HUES48 (cell line): ENCODE measurements around the gene EPHB2.
"Not testable (repeated sequence)": the region's sequence is repeated elsewhere in the genome, so short reads cannot be mapped to it uniquely, and the experiment has no call there.

Experiments used
- H3K27ac ChIP-seq: one replicate; pipeline ENCODE4 v1.7.0; 2013; ENCODE audit warnings: low read depth, low read length, inconsistent platforms
- H3K27me3 ChIP-seq: 2 replicates; pipeline ENCODE4 v1.6.1; 2013; ENCODE audit warnings: mild to moderate bottlenecking, low read length; ENCODE audit not compliant: control insufficient read depth, insufficient read depth
- H3K36me3 ChIP-seq: 2 replicates; pipeline ENCODE4 v1.6.1; 2013; ENCODE audit warnings: low read length; ENCODE audit not compliant: control insufficient read depth, insufficient read depth
- H3K4me1 ChIP-seq: 2 replicates; pipeline ENCODE4 v1.6.1; 2013; ENCODE audit warnings: mild to moderate bottlenecking, low read length; ENCODE audit not compliant: control insufficient read depth, insufficient read depth
- H3K4me3 ChIP-seq: 2 replicates; pipeline ENCODE4 v1.5.1; 2013; ENCODE audit warnings: mild to moderate bottlenecking, low read depth, low read length
- H3K9ac ChIP-seq: 2 replicates; pipeline ENCODE4 v1.6.1; 2013; ENCODE audit warnings: mild to moderate bottlenecking, low read depth, low read length, moderate library complexity
- H3K9me3 ChIP-seq: 2 replicates; pipeline ENCODE4 v1.6.1; 2013; ENCODE audit warnings: low read length; ENCODE audit not compliant: control insufficient read depth, insufficient read depth

The EPHB2 gene

GRCh38 chr1:22676151-22676550, 34.5 kb upstream of the EPHB2 start:
- peaks cover 11% of the 10 kb centered on the region; the same call in 1 of the 2 replicates for H3K4me1 ChIP-seq
- H3K9ac ChIP-seq, H3K4me3 ChIP-seq, H3K9me3 ChIP-seq, H3K27me3 ChIP-seq, H3K27ac ChIP-seq, H3K36me3 ChIP-seq: not testable (repeated sequence)

GRCh38 chr1:22676916-22677583, 33.6 kb upstream of the EPHB2 start:
- Histone ChIP-seq H3K4me1 (peaks cover 11% of the 10 kb centered on the region; the same call in 1 of the 2 replicates), H3K27me3 (no peaks in the 10 kb centered on the region), H3K9me3 (no peaks in the 10 kb centered on the region), H3K9ac (no peak overlapping the region), H3K4me3 (no peak overlapping the region), H3K27ac (no peak overlapping the region), H3K36me3 (no peaks in the 10 kb centered on the region)

- peaks cover 8% of the 10 kb centered on the region; the same call in 1 of the 2 replicates for H3K4me1 ChIP-seq
- H3K27ac ChIP-seq, result no peak overlapping the region
- no peak overlapping the region for H3K9ac ChIP-seq
- H3K4me3 ChIP-seq, result no peak overlapping the region
- H3K27me3 ChIP-seq, result no peaks in the 10 kb centered on the region
- H3K36me3 ChIP-seq, result no peaks in the 10 kb centered on the region
- no peaks in the 10 kb centered on the region for H3K9me3 ChIP-seq
Measured at GRCh38 chr1:22677931-22678896, 32.4 kb upstream of the EPHB2 start.

GRCh38 chr1:22680726-22681125, 29.9 kb upstream of the EPHB2 start:
- Histone ChIP-seq H3K27me3 (no peaks in the 10 kb centered on the region), H3K36me3 (no peaks in the 10 kb centered on the region), H3K9ac (no peak overlapping the region), H3K4me1 (no peaks in the 10 kb centered on the region), H3K9me3 (no peaks in the 10 kb centered on the region), H3K4me3 (no peak overlapping the region), H3K27ac (no peak overlapping the region)

GRCh38 chr1:22681556-22682276, 28.9 kb upstream of the EPHB2 start:
- no peak overlapping the region for H3K9ac ChIP-seq
- no peaks in the 10 kb centered on the region for H3K27me3 ChIP-seq
- H3K4me1 ChIP-seq, result no peaks in the 10 kb centered on the region
- H3K27ac ChIP-seq, result no peak overlapping the region
- no peak overlapping the region for H3K4me3 ChIP-seq
- no peaks in the 10 kb centered on the region for H3K36me3 ChIP-seq
- H3K9me3 ChIP-seq, result no peaks in the 10 kb centered on the region

- Histone ChIP-seq H3K36me3 (no peaks in the 10 kb centered on the region), H3K9ac (no peak overlapping the region), H3K4me1 (no peaks in the 10 kb centered on the region), H3K27ac (no peak overlapping the region), H3K4me3 (no peak overlapping the region), H3K27me3 (no peaks in the 10 kb centered on the region), H3K9me3 (no peaks in the 10 kb centered on the region)
Measured at GRCh38 chr1:22683547-22683946, 27.1 kb upstream of the EPHB2 start.

GRCh38 chr1:22685591-22686059, 25.0 kb upstream of the EPHB2 start:
- Histone ChIP-seq H3K4me3 (no peak overlapping the region), H3K27me3 (no peaks in the 10 kb centered on the region), H3K9me3 (no peaks in the 10 kb centered on the region), H3K27ac (no peak overlapping the region), H3K9ac (no peak overlapping the region), H3K36me3 (no peaks in the 10 kb centered on the region), H3K4me1 (no peaks in the 10 kb centered on the region)

GRCh38 chr1:22687191-22687590, 23.4 kb upstream of the EPHB2 start:
- Histone ChIP-seq H3K9me3 (no peaks in the 10 kb centered on the region), H3K27ac (no peak overlapping the region), H3K9ac (no peak overlapping the region), H3K4me3 (no peak overlapping the region), H3K4me1 (no peaks in the 10 kb centered on the region), H3K27me3 (no peaks in the 10 kb centered on the region), H3K36me3 (no peaks in the 10 kb centered on the region)

- H3K27ac ChIP-seq, result no peak overlapping the region
- no peaks in the 10 kb centered on the region for H3K9me3 ChIP-seq
- H3K27me3 ChIP-seq, result no peaks in the 10 kb centered on the region
- no peaks in the 10 kb centered on the region for H3K4me1 ChIP-seq
- no peak overlapping the region for H3K4me3 ChIP-seq
- H3K9ac ChIP-seq, result no peak overlapping the region
- no peaks in the 10 kb centered on the region for H3K36me3 ChIP-seq
Measured at GRCh38 chr1:22688466-22688865, 22.2 kb upstream of the EPHB2 start.

GRCh38 chr1:22689505-22689904, 21.1 kb upstream of the EPHB2 start:
- Histone ChIP-seq H3K9me3 (no peaks in the 10 kb centered on the region), H3K4me3 (no peak overlapping the region), H3K27me3 (no peaks in the 10 kb centered on the region), H3K27ac (peak overlapping the region; percentile 33), H3K4me1 (no peaks in the 10 kb centered on the region), H3K9ac (no peak overlapping the region), H3K36me3 (no peaks in the 10 kb centered on the region)
